HG03520 (cell line): ENCODE results near the gene RAD50.
"Not testable (repeated sequence)": the region's sequence is repeated elsewhere in the genome, so short reads cannot be mapped to it uniquely, and the experiment has no call there.

Experiments used
- ATAC-seq: cut with Tn5 transposase; IDR thresholded peaks from one replicate; pipeline ENCODE4 v1.9.1; 2021; ENCODE audit warnings: mild to moderate bottlenecking, moderate library complexity; ENCODE audit not compliant: unreplicated experiment

RAD50 gene

DNA sequence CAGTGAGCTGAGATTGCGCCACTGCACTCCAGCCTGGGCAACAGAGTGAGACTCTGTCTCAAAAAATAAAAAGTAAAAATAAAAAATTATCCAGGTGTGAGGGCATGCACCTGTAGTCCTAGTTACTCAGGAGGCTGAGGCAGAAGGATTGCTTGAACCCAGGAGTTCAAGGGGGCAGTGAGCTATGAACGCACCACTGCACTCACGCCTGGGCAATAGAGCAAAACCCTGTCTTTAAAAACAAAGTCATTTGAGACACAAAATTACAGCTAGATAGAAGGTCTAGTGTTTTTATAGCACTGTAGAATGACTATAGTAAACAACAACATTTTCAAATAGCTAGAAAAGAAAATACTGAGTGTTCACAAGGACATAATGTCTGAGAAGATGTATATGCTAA, 133.4 kb downstream of the RAD50 start:
- no peak for ATAC-seq

DNA sequence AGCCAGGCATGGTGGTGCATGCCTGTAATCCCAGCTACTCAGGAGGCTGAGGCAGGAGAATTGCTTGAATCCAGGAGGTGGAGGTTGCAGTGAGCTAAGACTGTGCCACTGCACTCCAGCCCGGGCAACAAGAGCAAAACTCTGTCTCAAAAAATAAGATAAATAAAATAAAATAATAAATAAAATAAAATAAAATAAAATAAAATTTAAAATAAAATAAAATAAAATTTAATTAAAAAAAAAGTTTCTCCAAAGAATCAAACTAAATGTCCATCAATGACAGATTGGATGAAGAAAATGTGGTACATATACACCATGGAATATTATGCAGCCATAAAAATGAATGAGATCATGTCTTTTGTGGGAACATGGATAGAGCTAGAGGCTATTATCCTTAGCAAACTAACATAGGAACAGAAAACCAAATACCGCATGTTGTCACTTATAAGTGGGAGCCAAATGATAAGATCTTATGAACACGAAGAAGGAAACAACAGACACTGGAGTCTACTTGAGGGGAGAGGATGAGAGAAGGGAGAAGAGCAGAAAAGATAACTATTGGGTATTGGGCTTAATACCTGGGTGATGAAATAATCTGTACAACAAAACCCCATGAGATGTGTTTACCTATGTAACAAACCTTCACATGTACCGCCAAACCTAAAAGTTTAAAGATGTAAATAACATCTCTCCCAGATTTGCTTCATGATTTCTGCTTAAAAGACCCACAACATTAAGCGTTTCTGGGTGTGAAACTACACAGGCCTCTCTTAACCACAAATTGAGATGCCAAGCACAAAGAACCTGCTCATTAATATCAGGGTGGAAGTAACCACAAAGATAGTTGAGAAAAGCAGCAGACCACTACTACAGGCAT, 135.2 kb downstream of the RAD50 start:
- not testable (repeated sequence) for ATAC-seq

DNA sequence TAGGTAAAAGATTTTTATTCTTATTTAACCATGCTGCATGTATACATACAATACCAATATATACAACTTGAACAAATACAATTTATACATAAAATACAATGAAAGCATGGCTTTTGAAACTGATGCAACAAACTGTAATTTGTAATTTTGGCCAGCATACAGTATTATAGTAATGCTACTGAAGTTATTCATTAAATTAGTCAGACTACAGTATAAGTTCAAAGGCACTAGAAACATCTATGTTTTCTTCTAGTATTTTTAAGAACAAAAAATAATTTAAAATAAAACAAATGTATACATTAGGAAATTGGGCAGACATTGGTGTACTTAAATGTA, 135.8 kb downstream of the RAD50 start:
- no peak for ATAC-seq
